Neural progenitor cell (in vitro differentiated cells): ENCODE results near the gene CTSD.

ENCODE experiments used
- CTCF ChIP-seq: fragments of 200-600 bp; sonication (generic); IDR thresholded peaks from 2 replicates; pipeline ENCODE4 v1.5.1; 2017; ENCODE audit warnings: antibody characterized with exemption, mild to moderate bottlenecking
- EZH2 ChIP-seq: fragments of 200-600 bp; sonication (generic); IDR thresholded peaks from 2 replicates; pipeline ENCODE4 v1.6.1; 2017; ENCODE audit warnings: antibody characterized with exemption, mild to moderate bottlenecking, moderate library complexity
- EZH2phosphoT487 ChIP-seq: fragments of 200-600 bp; sonication (generic); IDR thresholded peaks from 2 replicates; pipeline ENCODE4 v1.6.1; 2017; ENCODE audit warnings: antibody characterized with exemption

GRCh38 chr11:1759151-1759850 is 4.4 kb downstream of the CTSD start:
- no peak for TF ChIP-seq CTCF
- TF ChIP-seq EZH2phosphoT487: no peak
- no peak for TF ChIP-seq EZH2
